ENCODE measurements around the gene PDZD4. TPM values are rescaled to one million over a fixed set of nuclear protein-coding genes. Genes with fewer than 3 reads are reported as not detected.

Gene PDZD4
- total RNA-seq, 1 donor from 2014 or later = 23.2 TPM

DNA sequence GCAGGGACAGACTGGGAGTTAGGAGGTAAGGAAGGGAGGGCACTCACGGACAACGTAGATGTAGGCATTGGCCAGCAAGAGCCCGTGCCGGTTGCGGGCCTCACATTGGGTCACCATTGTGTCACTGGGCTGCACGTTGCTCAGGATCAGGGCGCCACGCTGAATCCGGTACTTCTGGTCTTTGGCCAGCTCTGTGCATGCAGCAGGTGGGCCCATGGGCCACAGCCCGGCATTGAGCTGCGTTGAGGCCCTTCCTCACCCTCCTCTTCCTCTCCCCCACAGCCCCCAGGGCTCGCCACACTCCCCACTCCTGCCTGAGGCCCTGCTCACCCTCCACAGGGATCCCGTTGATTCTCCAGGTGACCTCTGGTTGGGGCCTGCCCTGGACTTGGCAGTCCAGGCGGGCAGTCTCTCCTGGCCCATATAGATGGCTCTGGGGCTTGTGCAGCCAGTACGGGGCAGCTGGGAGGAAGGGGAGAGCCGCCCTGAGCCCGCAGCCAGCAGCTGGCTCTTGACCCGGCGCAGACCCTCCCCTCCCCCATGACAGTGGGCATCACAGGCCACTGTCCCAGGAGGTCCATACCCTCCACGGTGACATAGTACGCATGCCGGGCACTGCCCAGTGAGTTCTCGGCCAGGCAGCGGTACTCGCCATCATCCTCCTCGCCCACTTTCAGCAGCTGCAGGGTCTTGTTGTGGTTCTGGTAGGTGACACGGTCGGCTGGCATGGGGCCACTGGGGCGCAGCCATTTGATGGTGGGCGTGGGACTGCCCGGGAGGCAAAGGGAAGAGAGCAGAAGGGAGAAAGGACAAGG is 39.3 kb upstream of the PDZD4 start:
- Histone ChIP-seq H3K27me3 (no peaks in the 10 kb centered on the region), H3K4me3 (no peak overlapping the region), H3K36me3 (no peaks in the 10 kb centered on the region), H3K4me1 (no peaks in the 10 kb centered on the region), H3K27ac (no peak overlapping the region), H3K9me3 (no peaks in the 10 kb centered on the region)
- no peak for DNase-seq (ENCODE audit: low spot score in 2 of 2)
- intact Hi-C loops (cut with DNase I) = no loop called here
- TF ChIP-seq, protein P1, sequence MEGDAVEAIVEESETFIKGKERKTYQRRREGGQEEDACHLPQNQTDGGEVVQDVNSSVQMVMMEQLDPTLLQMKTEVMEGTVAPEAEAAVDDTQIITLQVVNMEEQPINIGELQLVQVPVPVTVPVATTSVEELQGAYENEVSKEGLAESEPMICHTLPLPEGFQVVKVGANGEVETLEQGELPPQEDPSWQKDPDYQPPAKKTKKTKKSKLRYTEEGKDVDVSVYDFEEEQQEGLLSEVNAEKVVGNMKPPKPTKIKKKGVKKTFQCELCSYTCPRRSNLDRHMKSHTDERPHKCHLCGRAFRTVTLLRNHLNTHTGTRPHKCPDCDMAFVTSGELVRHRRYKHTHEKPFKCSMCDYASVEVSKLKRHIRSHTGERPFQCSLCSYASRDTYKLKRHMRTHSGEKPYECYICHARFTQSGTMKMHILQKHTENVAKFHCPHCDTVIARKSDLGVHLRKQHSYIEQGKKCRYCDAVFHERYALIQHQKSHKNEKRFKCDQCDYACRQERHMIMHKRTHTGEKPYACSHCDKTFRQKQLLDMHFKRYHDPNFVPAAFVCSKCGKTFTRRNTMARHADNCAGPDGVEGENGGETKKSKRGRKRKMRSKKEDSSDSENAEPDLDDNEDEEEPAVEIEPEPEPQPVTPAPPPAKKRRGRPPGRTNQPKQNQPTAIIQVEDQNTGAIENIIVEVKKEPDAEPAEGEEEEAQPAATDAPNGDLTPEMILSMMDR (IDR thresholded peaks at IDR 0.05) = no peak

DNA sequence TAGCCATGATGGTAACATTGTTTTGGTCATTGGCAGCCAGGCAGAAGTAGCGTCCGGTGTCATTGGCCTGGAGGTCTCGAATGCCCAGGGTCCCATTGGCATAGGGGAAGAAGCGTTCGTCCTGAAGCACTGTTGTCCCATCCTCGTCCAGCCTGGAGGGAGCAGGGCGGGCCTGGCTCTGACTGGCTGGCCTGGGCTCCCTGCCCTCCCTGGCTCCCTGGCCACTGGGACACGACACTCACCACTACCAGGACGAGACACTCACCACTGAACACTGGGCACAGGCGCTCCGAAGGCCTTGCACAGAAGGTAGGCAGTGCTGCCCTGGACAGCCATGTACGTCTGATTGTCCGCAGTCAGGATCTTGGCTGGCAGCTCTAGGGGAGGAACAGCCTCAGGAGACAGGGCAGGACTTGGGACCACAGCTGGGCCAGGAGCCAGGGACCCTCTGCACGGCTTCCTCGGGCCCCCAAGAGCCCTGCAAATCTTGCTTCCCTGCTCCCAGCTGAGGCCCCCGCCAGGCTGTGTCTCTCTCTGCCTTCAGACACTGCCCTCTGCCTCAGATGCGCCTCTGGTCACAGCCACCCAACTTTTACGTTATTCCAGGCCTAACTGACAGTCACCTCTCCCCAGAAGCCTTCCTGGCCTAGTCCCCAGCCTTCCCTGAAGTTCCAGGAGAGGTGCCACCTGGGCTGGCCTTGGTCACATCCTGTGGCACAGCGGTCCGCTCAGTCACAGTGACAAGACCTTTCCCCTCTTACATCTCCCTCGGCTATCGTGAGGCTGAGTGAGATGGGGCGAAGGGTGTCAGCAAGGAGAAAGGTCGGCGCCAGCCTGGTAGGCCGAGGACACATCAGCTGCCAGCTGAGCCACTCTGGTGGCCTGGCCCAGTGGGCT is 38.5 kb upstream of the PDZD4 start:
- TF ChIP-seq, protein P1 (IDR thresholded peaks at IDR 0.05) = no peak
- Histone ChIP-seq H3K27me3 (no peaks in the 10 kb centered on the region), H3K4me1 (no peaks in the 10 kb centered on the region), H3K36me3 (no peaks in the 10 kb centered on the region), H3K4me3 (no peak overlapping the region), H3K27ac (no peak overlapping the region), H3K9me3 (no peaks in the 10 kb centered on the region)
- DNase-seq (ENCODE audit: low spot score in 2 of 2) = no peak
- intact Hi-C loops (cut with DNase I) = no loop called here

DNA sequence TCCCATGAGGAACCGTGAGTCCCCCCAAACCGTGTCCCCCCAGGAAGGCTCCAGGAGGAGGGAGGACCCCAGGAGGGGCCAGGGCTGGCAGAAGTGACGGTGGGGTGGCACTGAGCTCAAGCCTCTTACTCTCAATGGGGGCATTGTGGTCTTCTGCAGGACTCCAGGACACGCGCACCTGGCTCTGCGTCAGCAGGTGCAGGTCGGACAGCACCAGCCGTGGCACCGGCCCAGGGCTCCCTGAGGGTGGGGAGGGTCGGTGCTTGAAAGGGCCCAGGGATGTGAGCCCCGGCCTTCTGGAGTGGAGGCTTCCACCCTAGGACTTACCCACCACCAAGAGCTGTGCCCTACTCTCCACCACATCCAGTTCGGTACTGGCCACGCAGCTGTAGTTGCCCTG is 37.3 kb upstream of the PDZD4 start:
- no peak for DNase-seq (ENCODE audit: low spot score in 2 of 2)
- Histone ChIP-seq H3K4me1 (no peaks in the 10 kb centered on the region), H3K9me3 (no peaks in the 10 kb centered on the region), H3K4me3 (no peak overlapping the region), H3K36me3 (no peaks in the 10 kb centered on the region), H3K27ac (no peak overlapping the region), H3K27me3 (no peaks in the 10 kb centered on the region)
- intact Hi-C loops (cut with DNase I) = no loop called here
- TF ChIP-seq, protein P1 (IDR thresholded peaks at IDR 0.05) = no peak

DNA sequence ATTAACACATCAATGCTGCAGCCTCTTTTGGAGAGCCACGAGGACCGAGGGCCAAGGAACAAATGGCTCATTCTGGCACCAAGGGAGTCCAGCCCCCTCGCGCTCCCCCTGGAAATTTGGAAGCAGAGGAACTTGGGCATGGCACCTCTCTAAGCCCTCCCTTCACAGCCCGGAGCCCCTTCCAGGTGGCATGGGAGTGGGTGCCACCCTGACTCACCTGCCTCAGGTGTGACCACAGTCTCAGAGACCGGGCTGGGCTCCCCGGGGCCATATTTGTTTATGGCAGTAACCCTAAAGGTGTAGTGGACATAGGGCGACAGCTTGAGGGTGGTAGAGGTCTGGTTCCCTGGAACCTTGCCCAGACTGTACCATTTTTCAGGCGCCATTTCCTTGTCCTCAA is 36.8 kb upstream of the PDZD4 start:
- Histone ChIP-seq H3K4me3 (no peak overlapping the region), H3K36me3 (no peaks in the 10 kb centered on the region), H3K27me3 (peaks cover 4% of the 10 kb centered on the region), H3K27ac (no peak overlapping the region), H3K4me1 (no peaks in the 10 kb centered on the region), H3K9me3 (no peaks in the 10 kb centered on the region)
- no peak for DNase-seq (ENCODE audit: low spot score in 2 of 2)
- TF ChIP-seq, protein P1 (IDR thresholded peaks at IDR 0.05) = no peak
- intact Hi-C loops (cut with DNase I) = no loop called here

DNA sequence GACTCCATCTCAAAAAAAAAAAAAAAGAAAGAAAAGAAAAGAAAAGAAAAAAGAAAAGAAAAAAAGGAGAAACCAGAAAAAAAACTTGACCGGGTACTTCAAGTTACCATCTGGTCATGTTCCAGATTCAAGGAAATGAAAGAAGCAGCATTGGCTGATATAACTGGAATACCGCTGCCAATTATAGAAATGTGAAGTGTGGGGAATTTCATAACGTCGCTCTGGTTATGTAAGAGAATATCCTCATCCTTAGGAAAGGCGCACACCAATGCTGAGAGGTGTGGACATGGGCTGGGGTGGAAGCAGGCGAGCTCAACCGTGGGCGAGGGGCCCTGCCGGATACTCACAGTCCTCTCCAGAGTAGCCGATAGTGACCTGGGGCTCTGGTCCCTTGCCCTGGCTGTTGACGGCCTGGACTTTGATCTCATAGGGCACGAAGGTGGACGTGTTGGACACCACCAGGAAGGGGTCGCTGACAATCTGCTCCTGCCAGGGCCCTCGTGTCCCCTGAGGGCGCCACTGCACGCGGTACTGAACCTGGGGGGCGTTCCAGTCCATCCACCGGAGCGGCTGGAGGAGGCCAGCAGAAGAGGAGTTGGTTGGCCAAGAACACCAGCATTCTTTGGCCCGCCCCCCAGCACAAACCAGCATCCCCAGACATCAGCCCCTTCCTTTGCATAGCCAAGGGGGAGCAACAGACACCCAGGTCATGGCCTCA is 36.1 kb upstream of the PDZD4 start:
- Histone ChIP-seq H3K4me3 (no peak overlapping the region), H3K4me1 (no peaks in the 10 kb centered on the region), H3K9me3 (no peaks in the 10 kb centered on the region), H3K36me3 (no peaks in the 10 kb centered on the region), H3K27me3 (peaks cover 4% of the 10 kb centered on the region), H3K27ac (no peak overlapping the region)
- intact Hi-C loops (cut with DNase I) = no loop called here
- TF ChIP-seq, protein P1 (IDR thresholded peaks at IDR 0.05) = no peak
- DNase-seq (ENCODE audit: low spot score in 2 of 2) = peak in 1 of 2 donors; percentile 35
